Measurements from ENCODE around the gene CBX6. TPM values are rescaled to one million over a fixed set of nuclear protein-coding genes. Genes with fewer than 3 reads are reported as not detected.

The CBX6 gene
- polyA plus RNA-seq, 4 donors = 1.1 to 16.0 (median 9.5) TPM

GRCh38 chr22:38835888-38836301 lies 36.1 kb downstream of the CBX6 start:
- Histone ChIP-seq H3K27ac (ENCODE audit: low read depth in 1 of 3, low read length in 2 of 3) (no peak overlapping the region), H3K27me3 (ENCODE audit: control insufficient read depth in 3 of 3, insufficient read depth in 3 of 3, low read length in 3 of 3) (no peaks in the 10 kb centered on the region), H3K36me3 (ENCODE audit: control insufficient read depth in 3 of 3, insufficient read depth in 2 of 3, low read depth in 1 of 3, low read length in 3 of 3) (peaks cover 0 to 2% (median 0%) of the 10 kb centered on the region in 3 donors), H3K9me3 (ENCODE audit: control insufficient read depth in 2 of 2, insufficient read depth in 1 of 2, low read depth in 1 of 2, low read length in 1 of 2) (no peaks in the 10 kb centered on the region), H3K4me1 (ENCODE audit: control insufficient read depth in 3 of 3, insufficient read depth in 2 of 3, low read depth in 1 of 3, low read length in 2 of 3) (peaks cover 0 to under 1% (median 0%) of the 10 kb centered on the region in 3 donors), H3K4me3 (ENCODE audit: low read depth in 1 of 3, low read length in 3 of 3) (no peak overlapping the region)
- DNase-seq (no peak), FAIRE-seq (no peak)
- WGBS, 3 donors = 66 to 70% (median 68%) methylated on average over 19 of the region's 19 CpGs

- Histone ChIP-seq H3K4me1 (ENCODE audit: control insufficient read depth in 3 of 3, insufficient read depth in 2 of 3, low read depth in 1 of 3, low read length in 2 of 3) (no peaks in the 10 kb centered on the region), H3K4me3 (ENCODE audit: low read depth in 1 of 3, low read length in 3 of 3) (no peak overlapping the region), H3K27ac (ENCODE audit: low read depth in 1 of 3, low read length in 2 of 3) (no peak overlapping the region), H3K27me3 (ENCODE audit: control insufficient read depth in 3 of 3, insufficient read depth in 3 of 3, low read length in 3 of 3) (no peaks in the 10 kb centered on the region), H3K9me3 (ENCODE audit: control insufficient read depth in 2 of 2, insufficient read depth in 1 of 2, low read depth in 1 of 2, low read length in 1 of 2) (no peaks in the 10 kb centered on the region), H3K36me3 (ENCODE audit: control insufficient read depth in 3 of 3, insufficient read depth in 2 of 3, low read depth in 1 of 3, low read length in 3 of 3) (no peaks in the 10 kb centered on the region)
- FAIRE-seq (no peak), DNase-seq (no peak)
- WGBS, 3 donors = 68 to 93% (median 93%) methylated on average over 5 of the region's 5 CpGs
Measured at GRCh38 chr22:38834991-38835390, 37.0 kb downstream of the CBX6 start.

GRCh38 chr22:38834215-38834953 lies 37.6 kb downstream of the CBX6 start:
- Histone ChIP-seq H3K4me1 (ENCODE audit: control insufficient read depth in 3 of 3, insufficient read depth in 2 of 3, low read depth in 1 of 3, low read length in 2 of 3) (no peaks in the 10 kb centered on the region), H3K36me3 (ENCODE audit: control insufficient read depth in 3 of 3, insufficient read depth in 2 of 3, low read depth in 1 of 3, low read length in 3 of 3) (no peaks in the 10 kb centered on the region), H3K4me3 (ENCODE audit: low read depth in 1 of 3, low read length in 3 of 3) (no peak overlapping the region), H3K27ac (ENCODE audit: low read depth in 1 of 3, low read length in 2 of 3) (no peak overlapping the region), H3K27me3 (ENCODE audit: control insufficient read depth in 3 of 3, insufficient read depth in 3 of 3, low read length in 3 of 3) (no peaks in the 10 kb centered on the region), H3K9me3 (ENCODE audit: control insufficient read depth in 2 of 2, insufficient read depth in 1 of 2, low read depth in 1 of 2, low read length in 1 of 2) (no peaks in the 10 kb centered on the region)
- FAIRE-seq (no peak), DNase-seq (no peak)
- WGBS, 3 donors = 78 to 84% (median 81%) methylated on average over 13 of the region's 13 CpGs

- no peaks in the 10 kb centered on the region for H3K27me3 ChIP-seq (ENCODE audit: control insufficient read depth in 3 of 3, insufficient read depth in 3 of 3, low read length in 3 of 3)
- no peaks in the 10 kb centered on the region for H3K36me3 ChIP-seq (ENCODE audit: control insufficient read depth in 3 of 3, insufficient read depth in 2 of 3, low read depth in 1 of 3, low read length in 3 of 3)
- H3K9me3 ChIP-seq (ENCODE audit: control insufficient read depth in 2 of 2, insufficient read depth in 1 of 2, low read depth in 1 of 2, low read length in 1 of 2) = no peaks in the 10 kb centered on the region
- FAIRE-seq = no peak
- H3K4me3 ChIP-seq (ENCODE audit: low read depth in 1 of 3, low read length in 3 of 3) = no peak overlapping the region
- no peaks in the 10 kb centered on the region for H3K4me1 ChIP-seq (ENCODE audit: control insufficient read depth in 3 of 3, insufficient read depth in 2 of 3, low read depth in 1 of 3, low read length in 2 of 3)
- H3K27ac ChIP-seq (ENCODE audit: low read depth in 1 of 3, low read length in 2 of 3) = no peak overlapping the region
- no peak for DNase-seq
- 52 to 79% (median 77%) methylated on average over 3 of the region's 3 CpGs for WGBS, 3 donors
Measured at GRCh38 chr22:38833061-38833460, 39.0 kb downstream of the CBX6 start.

- Histone ChIP-seq H3K4me1 (ENCODE audit: control insufficient read depth in 3 of 3, insufficient read depth in 2 of 3, low read depth in 1 of 3, low read length in 2 of 3) (no peaks in the 10 kb centered on the region), H3K4me3 (ENCODE audit: low read depth in 1 of 3, low read length in 3 of 3) (no peak overlapping the region), H3K27me3 (ENCODE audit: control insufficient read depth in 3 of 3, insufficient read depth in 3 of 3, low read length in 3 of 3) (no peaks in the 10 kb centered on the region), H3K9me3 (ENCODE audit: control insufficient read depth in 2 of 2, insufficient read depth in 1 of 2, low read depth in 1 of 2, low read length in 1 of 2) (no peaks in the 10 kb centered on the region), H3K27ac (ENCODE audit: low read depth in 1 of 3, low read length in 2 of 3) (no peak overlapping the region), H3K36me3 (ENCODE audit: control insufficient read depth in 3 of 3, insufficient read depth in 2 of 3, low read depth in 1 of 3, low read length in 3 of 3) (no peaks in the 10 kb centered on the region)
- 77 to 84% (median 79%) methylated on average over 30 of the region's 30 CpGs for WGBS, 3 donors
- FAIRE-seq = no peak
- no peak for DNase-seq
Measured at GRCh38 chr22:38832005-38832978, 39.7 kb downstream of the CBX6 start.

GRCh38 chr22:38831166-38831945 lies 40.7 kb downstream of the CBX6 start:
- FAIRE-seq (no peak), DNase-seq (no peak)
- Histone ChIP-seq H3K36me3 (ENCODE audit: control insufficient read depth in 3 of 3, insufficient read depth in 2 of 3, low read depth in 1 of 3, low read length in 3 of 3) (no peaks in the 10 kb centered on the region), H3K27me3 (ENCODE audit: control insufficient read depth in 3 of 3, insufficient read depth in 3 of 3, low read length in 3 of 3) (no peaks in the 10 kb centered on the region), H3K27ac (ENCODE audit: low read depth in 1 of 3, low read length in 2 of 3) (no peak overlapping the region), H3K4me3 (ENCODE audit: low read depth in 1 of 3, low read length in 3 of 3) (no peak overlapping the region), H3K4me1 (ENCODE audit: control insufficient read depth in 3 of 3, insufficient read depth in 2 of 3, low read depth in 1 of 3, low read length in 2 of 3) (no peaks in the 10 kb centered on the region), H3K9me3 (ENCODE audit: control insufficient read depth in 2 of 2, insufficient read depth in 1 of 2, low read depth in 1 of 2, low read length in 1 of 2) (no peaks in the 10 kb centered on the region)
- WGBS, 3 donors = 84 to 88% (median 85%) methylated on average over 16 of the region's 16 CpGs

GRCh38 chr22:38830845-38831108 lies 41.2 kb downstream of the CBX6 start:
- DNase-seq (no peak), FAIRE-seq (no peak)
- Histone ChIP-seq H3K27me3 (ENCODE audit: control insufficient read depth in 3 of 3, insufficient read depth in 3 of 3, low read length in 3 of 3) (no peaks in the 10 kb centered on the region), H3K4me1 (ENCODE audit: control insufficient read depth in 3 of 3, insufficient read depth in 2 of 3, low read depth in 1 of 3, low read length in 2 of 3) (no peaks in the 10 kb centered on the region), H3K27ac (ENCODE audit: low read depth in 1 of 3, low read length in 2 of 3) (no peak overlapping the region), H3K9me3 (ENCODE audit: control insufficient read depth in 2 of 2, insufficient read depth in 1 of 2, low read depth in 1 of 2, low read length in 1 of 2) (no peaks in the 10 kb centered on the region), H3K4me3 (ENCODE audit: low read depth in 1 of 3, low read length in 3 of 3) (no peak overlapping the region), H3K36me3 (ENCODE audit: control insufficient read depth in 3 of 3, insufficient read depth in 2 of 3, low read depth in 1 of 3, low read length in 3 of 3) (no peaks in the 10 kb centered on the region)
- WGBS, 3 donors = 51 to 70% (median 53%) methylated on average over 7 of the region's 7 CpGs

Measured in small intestine (tissue), 7 donors.